GM12878 (cell line): ENCODE data around the gene TAF3. TPM values are rescaled to one million over a fixed set of nuclear protein-coding genes. Genes with fewer than 3 reads are reported as not detected.
A peak's percentile ranks its signal among the peaks of the same experiment; 100 is the strongest.

Experiments used
- ATAC-seq: fragments of 200-7000 bp; cut with Tn5 transposase; 3 replicates; pipeline ENCODE4 v1.9.1; 2020; ENCODE audit warnings: mild to moderate bottlenecking, moderate library complexity
- BruUV-seq: library from RNA; stranded (reverse); fragments of 400-500 nt; replicated peaks from 2 replicates; lab custom pipeline; 2021; lab: Mats Ljungman, UMichigan
- CTCF ChIA-PET: fragments of 300-600 bp; sonication (Branson Sonifier 250); formaldehyde crosslinking; extraction: SDS; loops from one replicate; lab custom pipeline; 2021; ENCODE audit warnings: inconsistent platforms; lab: Yijun Ruan, JAX
- POLR2A ChIA-PET: fragments of 350-600 bp; formaldehyde crosslinking; extraction: SDS; loops from one replicate; lab custom pipeline; 2021; ENCODE audit warnings: inconsistent platforms; lab: Charles Lee
- RAD21 ChIA-PET: fragments of 300-600 bp; sonication (Branson Sonifier 250); formaldehyde crosslinking; loops from one replicate; lab custom pipeline; 2023; ENCODE audit warnings: antibody characterized with exemption; ENCODE audit not compliant: unreplicated experiment; lab: Charles Lee
- SMC1A ChIA-PET: fragments of 300-600 bp; sonication (Branson Sonifier 250); formaldehyde crosslinking; loops from one replicate; lab custom pipeline; 2023; ENCODE audit not compliant: unreplicated experiment, uncharacterized antibody; lab: Charles Lee
- DNase-seq: peaks from one replicate; pipeline ENCODE4 v3.0.0-alpha.2; 2011; ENCODE audit warnings: low read depth, low spot score
- FAIRE-seq: peaks from 3 replicates; lab custom pipeline; 2011; peaks lifted over from hg19 to GRCh38; lab: Jason Lieb, UNC
- H2AFZ ChIP-seq: 2 replicates; pipeline ENCODE4 v1.6.0; 2011; ENCODE audit warnings: low read depth, low read length, control low read depth; ENCODE audit not compliant: control insufficient read depth
- H3K27ac ChIP-seq: 2 replicates; pipeline ENCODE4 v1.5.1; 2011; ENCODE audit warnings: control low read depth; ENCODE audit not compliant: control insufficient read depth, insufficient read depth
- H3K27me3 ChIP-seq, 2 experiments: replicated peaks in 1 of 2; 2 replicates each; pipeline versions ENCODE4 v1.6.0 to v1.6.1; 2011; ENCODE audit warnings: low read length in 1 of 2; ENCODE audit not compliant: control insufficient read depth in 2 of 2, insufficient read depth in 2 of 2
- H3K36me3 ChIP-seq, 2 experiments: 2 replicates each; pipeline ENCODE4 v1.5.1; 2011; ENCODE audit warnings: low read length in 1 of 2; ENCODE audit not compliant: control insufficient read depth in 2 of 2, insufficient read depth in 2 of 2
- H3K4me1 ChIP-seq: 2 replicates; pipeline ENCODE4 v1.6.1; 2011; ENCODE audit warnings: mild to moderate bottlenecking, low read length, moderate library complexity, mixed read lengths; ENCODE audit not compliant: control insufficient read depth, insufficient read depth
- H3K4me2 ChIP-seq: 2 replicates; pipeline ENCODE4 v1.6.0; 2011; ENCODE audit warnings: control low read depth; ENCODE audit not compliant: control insufficient read depth, insufficient read depth
- H3K4me3 ChIP-seq: fragments of 200-600 bp; sonication (generic); 2 replicates; pipeline ENCODE4 v1.5.1; 2016
- H3K79me2 ChIP-seq: 2 replicates; pipeline ENCODE4 v1.6.0; 2011; ENCODE audit warnings: low read length; ENCODE audit not compliant: control insufficient read depth, insufficient read depth
- H3K9ac ChIP-seq: 2 replicates; pipeline ENCODE4 v1.8.0; 2011; ENCODE audit warnings: low read length, control low read depth, mixed read lengths; ENCODE audit not compliant: control insufficient read depth, insufficient read depth
- H3K9me3 ChIP-seq: replicated peaks from 3 replicates; pipeline ENCODE4 v1.5.1; 2011; ENCODE audit warnings: mild to moderate bottlenecking, low read length; ENCODE audit not compliant: control insufficient read depth, insufficient read depth
- H4K20me1 ChIP-seq: 2 replicates; pipeline ENCODE4 v1.6.0; 2011; ENCODE audit not compliant: control insufficient read depth, insufficient read depth
- CHD1 ChIP-seq: IDR thresholded peaks from 2 replicates; pipeline ENCODE4 v1.6.1; 2012; ENCODE audit warnings: low read depth, low read length, improper control_type of control experiment
- EGR1 ChIP-seq, 2 experiments: IDR thresholded peaks; 1 replicate in 1 of 2; 2 replicates in 1 of 2; pipeline ENCODE4 v1.6.1; 2011 to 2012; ENCODE audit warnings: low read depth in 2 of 2, low read length in 2 of 2, borderline replicate concordance in 1 of 2, mild to moderate bottlenecking in 1 of 2, moderate library complexity in 1 of 2
- NFYA ChIP-seq: IDR thresholded peaks from 2 replicates; pipeline ENCODE4 v1.6.1; 2011; ENCODE audit warnings: low read depth, mild to moderate bottlenecking, low read length, improper control_type of control experiment, borderline replicate concordance
- SKIL ChIP-seq: fragments of 450-650 bp; IDR thresholded peaks from 2 replicates; pipeline ENCODE4 v1.6.1; 2017; ENCODE audit warnings: mild to moderate bottlenecking, low read depth, inconsistent platforms; ENCODE audit not compliant: poor library complexity, severe bottlenecking
- TCF7 ChIP-seq: IDR thresholded peaks from 2 replicates; pipeline ENCODE4 v1.6.1; 2014; ENCODE audit warnings: antibody characterized with exemption, borderline replicate concordance
- WGBS: methylation state at CpG from one replicate; pipeline ENCODE4 v1.1.6; 2016; ENCODE audit warnings: low lambda C conversion rate; ENCODE audit not compliant: insufficient replicate concordance, insufficient coverage; ENCODE audit errors: missing lambda C conversion rate; 5-methylcytosine and 5-hydroxymethylcytosine counted together
- in situ Hi-C: fragments of 300-500 bp; cut with MboI; formaldehyde crosslinking; loops from 9 replicates; pipeline ENCODE4 v1.14.3; 2018; ENCODE audit warnings: mixed read lengths
- intact Hi-C: fragments of 100-400 bp; cut with micrococcal nuclease; formaldehyde crosslinking; loops from one replicate; pipeline ENCODE4 v1.14.2; 2022; ENCODE audit not compliant: unreplicated experiment
- polyA plus RNA-seq, 11 experiments: library from polyadenylated mRNA; depleted of rRNA in 4 of 11; unstranded in 6 of 11; stranded (reverse) in 5 of 11; fragments of >200 nt; fragmentation: Nextera tagmentation in 4 of 11; fragmentation: Illumina TruSeq in 1 of 11; extraction: Ambion mirVana in 4 of 11; extraction: Trizol in 1 of 11; gene quantifications; 1 replicate in 1 of 11; 2 replicates in 10 of 11; pipeline versions ENCODE4 v1.2.1 to v1.2.3, GENCODE V29; 2011 to 2016; ENCODE audit warnings: inconsistent platforms in 2 of 11, missing spikeins in 2 of 11, low read depth in 1 of 11
- total RNA-seq, 4 experiments: library from RNA; depleted of rRNA in 3 of 4; stranded (reverse); fragments of >200 nt in 3 of 4; fragmentation: Illumina TruSeq in 1 of 4; extraction: Trizol in 1 of 4; gene quantifications; 2 replicates each; pipeline versions ENCODE4 v1.2.1 to v1.2.3, GENCODE V29; 2013 to 2021

Gene TAF3
- total and polyA plus RNA-seq, 10 of the 15 experiments (the other 5 are each of a cell fraction or from before 2014, with no cell fraction given), result 2.0 to 10.1 (median 3.7) TPM

GRCh38 chr10:8049045-8049864 lies 230.9 kb downstream of the TAF3 start:
- ChIA-PET POLR2A (no interaction called here), SMC1A (interaction anchor here (1.3 kb wide), 1 partner anchor 11 kb away, joined by 4 read pairs; no protein-coding TSS in a partner anchor), CTCF (no interaction called here), RAD21 (no interaction called here)
- FAIRE-seq, result no peak
- H3K27ac ChIP-seq, result no peak overlapping the region
- ATAC-seq, result no peak
- peaks cover 11% of the 10 kb centered on the region for H3K4me1 ChIP-seq
- no TSS peak for BruUV-seq
- H3K4me3 ChIP-seq, result peak overlapping the region; percentile 44; the same call in 1 of the 2 replicates
- intact Hi-C loops, result no loop called here
- no peaks in the 10 kb centered on the region for H3K79me2 ChIP-seq
- no peaks in the 10 kb centered on the region for H4K20me1 ChIP-seq
- H3K9me3 ChIP-seq, result no peaks in the 10 kb centered on the region
- no peak overlapping the region for H2AFZ ChIP-seq
- 30% methylated on average over 29 of the region's 51 CpGs for WGBS
- H3K36me3 ChIP-seq, result no peaks in the 10 kb centered on the region
- H3K9ac ChIP-seq, result no peak overlapping the region
- H3K27me3 ChIP-seq, result peaks cover 23 to 32% of the 10 kb centered on the region in 2 experiments
- in situ Hi-C loops, result loop anchor here (25.0 kb wide), 1 partner anchor 1163 kb away; no protein-coding TSS in a partner anchor
- H3K4me2 ChIP-seq, result peak overlapping the region; percentile 76
- no peak for DNase-seq
- peak in 1 of 2 experiments; percentile 69; a peak in 2 of 3 replicates for TF ChIP-seq EGR1 (IDR thresholded peaks at IDR 0.05; ENCODE audit: borderline replicate concordance in 1 of 2, low read depth in 2 of 2, low read length in 2 of 2)
- no peak for TF ChIP-seq SKIL
- TF ChIP-seq TCF7, result no peak
- no peak for TF ChIP-seq CHD1
- TF ChIP-seq NFYA, result no peak
